ENCODE data around the gene OR12D3. TPM values are rescaled to one million over a fixed set of nuclear protein-coding genes. Genes with fewer than 3 reads are reported as not detected.
A peak's percentile ranks its signal among the peaks of the same experiment; 100 is the strongest.

OR12D3 gene
- total RNA-seq, 1 experiment from 2014 or later, result not detected

- ChIA-PET RAD21 (ENCODE audit: low non-redundant PET in 1 of 2, low total read pairs in 2 of 2, uncharacterized antibody in 2 of 2, unreplicated experiment in 2 of 2) (interaction anchor here in 1 of 2 experiments (0.6 kb wide), 1 partner anchor 214 kb away, joined by 3 read pairs; no protein-coding TSS in a partner anchor), POLR2A (no interaction called here), CTCF (interaction anchor here (0.9 to 3.0 kb wide), 9 partner anchors 8 to 321 kb away, joined by 3 to 40 read pairs (median 4); no protein-coding TSS in a partner anchor)
- peak overlapping the region; percentile 87 for H2AFZ ChIP-seq (ENCODE audit: low read depth, low read length, poor library complexity, severe bottlenecking)
- H3K79me2 ChIP-seq (ENCODE audit: insufficient read depth, low read length), result no peaks in the 10 kb centered on the region
- H3K4me3 ChIP-seq (replicated peaks in 1 of 2; ENCODE audit: low read depth in 1 of 2, low read length in 2 of 2), result no peak overlapping the region
- H3K27ac ChIP-seq (ENCODE audit: low read depth, low read length), result no peak overlapping the region
- no peaks in the 10 kb centered on the region for H3K9me2 ChIP-seq (ENCODE audit: insufficient read depth)
- peak; percentile 58 for TF ChIP-seq RAD21 (IDR thresholded peaks at IDR 0.05; ENCODE audit: low read depth)
- TF ChIP-seq CBX3 (IDR thresholded peaks at IDR 0.05; ENCODE audit: low read depth), result no peak
- TF ChIP-seq, protein P1, sequence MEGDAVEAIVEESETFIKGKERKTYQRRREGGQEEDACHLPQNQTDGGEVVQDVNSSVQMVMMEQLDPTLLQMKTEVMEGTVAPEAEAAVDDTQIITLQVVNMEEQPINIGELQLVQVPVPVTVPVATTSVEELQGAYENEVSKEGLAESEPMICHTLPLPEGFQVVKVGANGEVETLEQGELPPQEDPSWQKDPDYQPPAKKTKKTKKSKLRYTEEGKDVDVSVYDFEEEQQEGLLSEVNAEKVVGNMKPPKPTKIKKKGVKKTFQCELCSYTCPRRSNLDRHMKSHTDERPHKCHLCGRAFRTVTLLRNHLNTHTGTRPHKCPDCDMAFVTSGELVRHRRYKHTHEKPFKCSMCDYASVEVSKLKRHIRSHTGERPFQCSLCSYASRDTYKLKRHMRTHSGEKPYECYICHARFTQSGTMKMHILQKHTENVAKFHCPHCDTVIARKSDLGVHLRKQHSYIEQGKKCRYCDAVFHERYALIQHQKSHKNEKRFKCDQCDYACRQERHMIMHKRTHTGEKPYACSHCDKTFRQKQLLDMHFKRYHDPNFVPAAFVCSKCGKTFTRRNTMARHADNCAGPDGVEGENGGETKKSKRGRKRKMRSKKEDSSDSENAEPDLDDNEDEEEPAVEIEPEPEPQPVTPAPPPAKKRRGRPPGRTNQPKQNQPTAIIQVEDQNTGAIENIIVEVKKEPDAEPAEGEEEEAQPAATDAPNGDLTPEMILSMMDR (IDR thresholded peaks at IDR 0.05 in 2 of 3, conservative IDR thresholded peaks at IDR 0.05 in 1 of 3; ENCODE audit: borderline replicate concordance in 1 of 3, insufficient read depth in 1 of 3, low read depth in 2 of 3, low read length in 2 of 3), result peak in 2 of 3 experiments; percentile 17 to 49; a peak in 2 of 6 replicates
- H3K9me3 ChIP-seq (ENCODE audit: control insufficient read depth in 1 of 2, insufficient read depth in 1 of 2, low read depth in 1 of 2, low read length in 2 of 2), result no peaks in the 10 kb centered on the region
- no peaks in the 10 kb centered on the region for H4K20me1 ChIP-seq (ENCODE audit: insufficient read depth)
- DNase-seq (ENCODE audit: low read depth, low spot score) (peak; percentile 19), ATAC-seq (peak; percentile 73; the same call in 1 of the 2 replicates)
- no peaks in the 10 kb centered on the region for H3K36me3 ChIP-seq (ENCODE audit: control insufficient read depth in 1 of 2, insufficient read depth in 2 of 2, low read length in 2 of 2)
- no peak overlapping the region for H3K9ac ChIP-seq (ENCODE audit: low read length)
- intact Hi-C loops (cut with micrococcal nuclease), result loop anchor here (1.0 to 5.0 kb wide), 3 partner anchors 213 to 321 kb away; no protein-coding TSS in a partner anchor
- BruUV-seq (replicated peaks), result no TSS peak
- no peaks in the 10 kb centered on the region for H3K4me1 ChIP-seq (ENCODE audit: control insufficient read depth in 1 of 2, insufficient read depth in 2 of 2, low read length in 2 of 2)
- H3K4me2 ChIP-seq (ENCODE audit: low read length), result no peak overlapping the region
- H3K27me3 ChIP-seq (ENCODE audit: insufficient read depth, low read length), result no peaks in the 10 kb centered on the region
These were observed 912 bp upstream of the OR12D3 start for GRCh38 chr6:29376003-29376402.

DNA sequence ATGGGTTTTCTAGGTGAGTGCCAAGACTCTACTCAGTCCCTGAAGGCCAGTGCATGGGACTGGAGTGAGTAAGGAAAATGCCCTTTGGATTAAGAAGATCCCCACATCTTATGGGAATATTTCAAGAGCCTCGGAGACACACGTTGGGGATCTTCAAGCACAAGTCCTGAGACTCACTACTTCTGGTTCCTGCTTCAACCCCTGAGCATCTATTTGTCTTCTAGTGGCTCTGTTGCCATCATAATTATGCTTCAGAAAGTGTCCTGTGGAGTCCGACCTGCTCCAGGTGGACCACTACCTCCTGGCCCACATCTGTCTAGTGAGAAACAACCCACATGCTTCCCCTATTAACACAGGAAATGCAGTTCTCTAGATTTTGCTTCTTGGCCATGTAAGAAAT, 6.3 kb downstream of the OR12D3 start, which contains the start of gene OR5V1:
Gene OR5V1 (minus strand): TSS at position 101 of the 400 bp plus-strand sequence. CDS start 12,670 bp downstream, outside the sequence.
- ChIA-PET POLR2A (no interaction called here), RAD21 (ENCODE audit: low non-redundant PET in 1 of 2, low total read pairs in 2 of 2, uncharacterized antibody in 2 of 2, unreplicated experiment in 2 of 2) (no interaction called here), CTCF (interaction anchor here (0.9 kb wide), 1 partner anchor 8 kb away, joined by 3 read pairs; no protein-coding TSS in a partner anchor)
- Histone ChIP-seq H3K4me2 (ENCODE audit: low read length) (no peak within 1 kb of the TSS), H3K9me3 (ENCODE audit: control insufficient read depth in 1 of 2, insufficient read depth in 1 of 2, low read depth in 1 of 2, low read length in 2 of 2) (no peaks in the 10 kb centered on the region), H3K9ac (ENCODE audit: low read length) (no peak within 1 kb of the TSS), H3K79me2 (ENCODE audit: insufficient read depth, low read length) (no peaks in the 10 kb centered on the region), H2AFZ (ENCODE audit: low read depth, low read length, poor library complexity, severe bottlenecking) (peak within 1 kb of the TSS; percentile 14), H3K9me2 (ENCODE audit: insufficient read depth) (no peaks in the 10 kb centered on the region), H3K27me3 (ENCODE audit: insufficient read depth, low read length) (no peaks in the 10 kb centered on the region), H3K4me1 (ENCODE audit: control insufficient read depth in 1 of 2, insufficient read depth in 2 of 2, low read length in 2 of 2) (no peaks in the 10 kb centered on the region), H3K27ac (ENCODE audit: low read depth, low read length) (no peak within 1 kb of the TSS), H4K20me1 (ENCODE audit: insufficient read depth) (no peaks in the 10 kb centered on the region), H3K36me3 (ENCODE audit: control insufficient read depth in 1 of 2, insufficient read depth in 2 of 2, low read length in 2 of 2) (no peaks in the 10 kb centered on the region), H3K4me3 (replicated peaks in 1 of 2; ENCODE audit: low read depth in 1 of 2, low read length in 2 of 2) (no peak within 1 kb of the TSS)
- no peak for DNase-seq (ENCODE audit: low read depth, low spot score)
- BruUV-seq (replicated peaks), result no TSS peak
- ATAC-seq, result no peak
- intact Hi-C loops (cut with micrococcal nuclease), result no loop called here
- TF ChIP-seq POLR2AphosphoS5 (IDR thresholded peaks at IDR 0.05; ENCODE audit: low read depth, low read length) (no peak), EZH2phosphoT487 (IDR thresholded peaks at IDR 0.05; ENCODE audit: borderline replicate concordance) (no peak), CEBPB (IDR thresholded peaks at IDR 0.05; ENCODE audit: low read depth) (no peak), YY1 (IDR thresholded peaks at IDR 0.05; ENCODE audit: extremely low read depth, insufficient replicate concordance, low read depth, low read length) (no peak), ZBTB33 (IDR thresholded peaks at IDR 0.05; ENCODE audit: extremely low read depth, insufficient replicate concordance, low read length) (no peak), RAD21 (IDR thresholded peaks at IDR 0.05; ENCODE audit: low read depth) (no peak), ZNF274 (IDR thresholded peaks at IDR 0.05; ENCODE audit: low read depth, low read length) (no peak), ZFX (IDR thresholded peaks at IDR 0.05) (no peak)
- TF ChIP-seq, protein P2, sequence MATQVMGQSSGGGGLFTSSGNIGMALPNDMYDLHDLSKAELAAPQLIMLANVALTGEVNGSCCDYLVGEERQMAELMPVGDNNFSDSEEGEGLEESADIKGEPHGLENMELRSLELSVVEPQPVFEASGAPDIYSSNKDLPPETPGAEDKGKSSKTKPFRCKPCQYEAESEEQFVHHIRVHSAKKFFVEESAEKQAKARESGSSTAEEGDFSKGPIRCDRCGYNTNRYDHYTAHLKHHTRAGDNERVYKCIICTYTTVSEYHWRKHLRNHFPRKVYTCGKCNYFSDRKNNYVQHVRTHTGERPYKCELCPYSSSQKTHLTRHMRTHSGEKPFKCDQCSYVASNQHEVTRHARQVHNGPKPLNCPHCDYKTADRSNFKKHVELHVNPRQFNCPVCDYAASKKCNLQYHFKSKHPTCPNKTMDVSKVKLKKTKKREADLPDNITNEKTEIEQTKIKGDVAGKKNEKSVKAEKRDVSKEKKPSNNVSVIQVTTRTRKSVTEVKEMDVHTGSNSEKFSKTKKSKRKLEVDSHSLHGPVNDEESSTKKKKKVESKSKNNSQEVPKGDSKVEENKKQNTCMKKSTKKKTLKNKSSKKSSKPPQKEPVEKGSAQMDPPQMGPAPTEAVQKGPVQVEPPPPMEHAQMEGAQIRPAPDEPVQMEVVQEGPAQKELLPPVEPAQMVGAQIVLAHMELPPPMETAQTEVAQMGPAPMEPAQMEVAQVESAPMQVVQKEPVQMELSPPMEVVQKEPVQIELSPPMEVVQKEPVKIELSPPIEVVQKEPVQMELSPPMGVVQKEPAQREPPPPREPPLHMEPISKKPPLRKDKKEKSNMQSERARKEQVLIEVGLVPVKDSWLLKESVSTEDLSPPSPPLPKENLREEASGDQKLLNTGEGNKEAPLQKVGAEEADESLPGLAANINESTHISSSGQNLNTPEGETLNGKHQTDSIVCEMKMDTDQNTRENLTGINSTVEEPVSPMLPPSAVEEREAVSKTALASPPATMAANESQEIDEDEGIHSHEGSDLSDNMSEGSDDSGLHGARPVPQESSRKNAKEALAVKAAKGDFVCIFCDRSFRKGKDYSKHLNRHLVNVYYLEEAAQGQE (IDR thresholded peaks at IDR 0.05; ENCODE audit: low read depth), result no peak

All from HCT116 (cell line).